ENCODE data around the gene UGDH.

UGDH gene

DNA sequence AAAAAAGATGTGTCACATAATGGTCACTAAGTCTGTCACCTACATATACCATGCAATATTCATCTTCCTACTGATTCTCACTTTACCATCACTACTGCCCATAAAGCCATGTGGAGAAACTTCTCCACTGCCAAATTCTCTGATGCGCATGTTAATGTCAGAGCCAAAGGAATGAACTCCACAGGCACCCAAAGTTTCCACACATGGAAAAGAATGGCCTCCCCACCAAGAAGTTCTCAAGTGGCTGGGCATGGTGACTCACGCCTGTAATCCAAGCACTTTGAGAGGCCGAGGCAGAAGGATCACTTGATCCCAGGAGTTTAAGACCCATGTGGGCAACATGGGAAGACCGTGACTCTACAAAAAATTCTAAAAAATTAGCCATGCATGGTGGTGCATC is 43.8 kb upstream of the UGDH start:
- Histone ChIP-seq H3K4me2 (ENCODE audit: low read length) (no peak overlapping the region), H3K36me3 (ENCODE audit: insufficient read depth, low read length) (peaks cover 2% of the 10 kb centered on the region; the same call in 1 of the 2 replicates), H4K20me1 (ENCODE audit: insufficient read depth, low read length) (no peaks in the 10 kb centered on the region), H3K27ac (ENCODE audit: low read depth, low read length, poor library complexity, severe bottlenecking) (no peak overlapping the region), H3K79me2 (ENCODE audit: insufficient read depth, low read length) (no peaks in the 10 kb centered on the region), H2AFZ (ENCODE audit: low read length) (no peak overlapping the region), H3K27me3 (ENCODE audit: insufficient read depth, low read length) (no peaks in the 10 kb centered on the region), H3K9ac (ENCODE audit: low read length) (no peak overlapping the region), H3K9me3 (ENCODE audit: low read length) (peaks cover 2% of the 10 kb centered on the region; the same call in 1 of the 2 replicates), H3F3A (ENCODE audit: insufficient read depth, low read length) (no peaks in the 10 kb centered on the region; the same call in 1 of the 2 replicates), H3K4me1 (ENCODE audit: insufficient read depth, low read length, severe bottlenecking) (peaks cover 20% of the 10 kb centered on the region), H3K9me2 (ENCODE audit: low read depth, low read length) (no peaks in the 10 kb centered on the region), H3K4me3 (ENCODE audit: low read depth, low read length, poor library complexity, severe bottlenecking) (no peak overlapping the region)
- TF ChIP-seq, protein P1, sequence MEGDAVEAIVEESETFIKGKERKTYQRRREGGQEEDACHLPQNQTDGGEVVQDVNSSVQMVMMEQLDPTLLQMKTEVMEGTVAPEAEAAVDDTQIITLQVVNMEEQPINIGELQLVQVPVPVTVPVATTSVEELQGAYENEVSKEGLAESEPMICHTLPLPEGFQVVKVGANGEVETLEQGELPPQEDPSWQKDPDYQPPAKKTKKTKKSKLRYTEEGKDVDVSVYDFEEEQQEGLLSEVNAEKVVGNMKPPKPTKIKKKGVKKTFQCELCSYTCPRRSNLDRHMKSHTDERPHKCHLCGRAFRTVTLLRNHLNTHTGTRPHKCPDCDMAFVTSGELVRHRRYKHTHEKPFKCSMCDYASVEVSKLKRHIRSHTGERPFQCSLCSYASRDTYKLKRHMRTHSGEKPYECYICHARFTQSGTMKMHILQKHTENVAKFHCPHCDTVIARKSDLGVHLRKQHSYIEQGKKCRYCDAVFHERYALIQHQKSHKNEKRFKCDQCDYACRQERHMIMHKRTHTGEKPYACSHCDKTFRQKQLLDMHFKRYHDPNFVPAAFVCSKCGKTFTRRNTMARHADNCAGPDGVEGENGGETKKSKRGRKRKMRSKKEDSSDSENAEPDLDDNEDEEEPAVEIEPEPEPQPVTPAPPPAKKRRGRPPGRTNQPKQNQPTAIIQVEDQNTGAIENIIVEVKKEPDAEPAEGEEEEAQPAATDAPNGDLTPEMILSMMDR (IDR thresholded peaks at IDR 0.05; ENCODE audit: low read length), result no peak

DNA sequence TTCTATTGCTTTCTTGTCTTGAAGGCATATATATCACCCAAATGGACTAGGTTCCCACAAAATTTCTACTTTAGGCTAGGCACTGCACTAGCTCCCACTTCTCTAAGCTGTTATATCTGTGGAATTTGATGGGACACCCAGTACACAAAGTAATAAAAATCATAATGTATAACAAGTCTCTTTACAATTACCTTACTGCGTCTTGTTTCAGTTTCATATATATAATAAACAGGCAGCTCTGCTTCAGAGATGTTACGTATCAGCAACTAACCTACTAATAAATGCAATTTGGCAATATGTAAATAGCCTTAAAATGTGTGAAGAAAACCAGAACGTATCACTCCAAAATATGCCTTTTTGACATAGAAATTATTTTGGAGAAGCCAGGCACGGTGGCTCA is 42.0 kb upstream of the UGDH start:
- no peak overlapping the region for H3K27ac ChIP-seq (ENCODE audit: low read depth, low read length, poor library complexity, severe bottlenecking)
- H3K36me3 ChIP-seq (ENCODE audit: insufficient read depth, low read length), result peaks cover 19% of the 10 kb centered on the region
- no peaks in the 10 kb centered on the region for H3K79me2 ChIP-seq (ENCODE audit: insufficient read depth, low read length)
- no peaks in the 10 kb centered on the region for H4K20me1 ChIP-seq (ENCODE audit: insufficient read depth, low read length)
- H3K4me3 ChIP-seq (ENCODE audit: low read depth, low read length, poor library complexity, severe bottlenecking), result peak overlapping the region; percentile 14
- no peaks in the 10 kb centered on the region; the same call in 1 of the 2 replicates for H3F3A ChIP-seq (ENCODE audit: insufficient read depth, low read length)
- peak overlapping the region; percentile 37 for H3K9ac ChIP-seq (ENCODE audit: low read length)
- no peaks in the 10 kb centered on the region for H3K27me3 ChIP-seq (ENCODE audit: insufficient read depth, low read length)
- no peaks in the 10 kb centered on the region for H3K9me2 ChIP-seq (ENCODE audit: low read depth, low read length)
- H3K9me3 ChIP-seq (ENCODE audit: low read length), result peaks cover 11% of the 10 kb centered on the region
- H3K4me1 ChIP-seq (ENCODE audit: insufficient read depth, low read length, severe bottlenecking), result peaks cover 14% of the 10 kb centered on the region
- H3K4me2 ChIP-seq (ENCODE audit: low read length), result peak overlapping the region; percentile 47
- peak overlapping the region; percentile 93 for H2AFZ ChIP-seq (ENCODE audit: low read length)
- no peak for TF ChIP-seq EZH2 (IDR thresholded peaks at IDR 0.05; ENCODE audit: borderline replicate concordance, low read length)

DNA sequence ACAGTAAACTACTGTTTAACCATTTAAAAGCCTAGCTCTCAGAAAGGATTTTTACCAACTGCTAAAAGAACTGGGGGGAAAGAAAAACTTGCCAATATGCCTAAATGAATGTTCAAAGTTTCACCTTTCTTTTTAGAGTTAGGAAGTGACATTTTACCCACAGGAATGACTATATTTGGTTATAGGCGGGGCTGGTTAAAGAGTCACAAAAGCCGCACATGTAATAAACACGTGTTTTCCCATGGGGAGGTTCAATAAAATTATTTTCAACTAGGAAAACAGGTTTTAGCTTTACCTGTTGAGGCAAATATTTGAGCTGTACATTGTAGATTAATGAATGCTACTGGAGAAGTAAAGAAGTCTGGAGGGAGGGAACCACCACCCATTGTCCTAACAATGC is 41.6 kb upstream of the UGDH start:
- no peaks in the 10 kb centered on the region for H3K27me3 ChIP-seq (ENCODE audit: insufficient read depth, low read length)
- H3K9me3 ChIP-seq (ENCODE audit: low read length), result peaks cover 11% of the 10 kb centered on the region
- peaks cover 19% of the 10 kb centered on the region for H3K36me3 ChIP-seq (ENCODE audit: insufficient read depth, low read length)
- H3K4me3 ChIP-seq (ENCODE audit: low read depth, low read length, poor library complexity, severe bottlenecking), result peak overlapping the region; percentile 14
- peak overlapping the region; percentile 47 for H3K4me2 ChIP-seq (ENCODE audit: low read length)
- H3K9ac ChIP-seq (ENCODE audit: low read length), result peak overlapping the region; percentile 37
- H2AFZ ChIP-seq (ENCODE audit: low read length), result peak overlapping the region; percentile 93
- TF ChIP-seq, protein P1 (IDR thresholded peaks at IDR 0.05; ENCODE audit: low read length), result no peak
- no peak for TF ChIP-seq EZH2 (IDR thresholded peaks at IDR 0.05; ENCODE audit: borderline replicate concordance, low read length)
- no peaks in the 10 kb centered on the region for H4K20me1 ChIP-seq (ENCODE audit: insufficient read depth, low read length)
- H3F3A ChIP-seq (ENCODE audit: insufficient read depth, low read length), result no peaks in the 10 kb centered on the region; the same call in 1 of the 2 replicates
- no peak overlapping the region for H3K27ac ChIP-seq (ENCODE audit: low read depth, low read length, poor library complexity, severe bottlenecking)
- peaks cover 14% of the 10 kb centered on the region for H3K4me1 ChIP-seq (ENCODE audit: insufficient read depth, low read length, severe bottlenecking)
- H3K9me2 ChIP-seq (ENCODE audit: low read depth, low read length), result no peaks in the 10 kb centered on the region
- no peaks in the 10 kb centered on the region for H3K79me2 ChIP-seq (ENCODE audit: insufficient read depth, low read length)

DNA sequence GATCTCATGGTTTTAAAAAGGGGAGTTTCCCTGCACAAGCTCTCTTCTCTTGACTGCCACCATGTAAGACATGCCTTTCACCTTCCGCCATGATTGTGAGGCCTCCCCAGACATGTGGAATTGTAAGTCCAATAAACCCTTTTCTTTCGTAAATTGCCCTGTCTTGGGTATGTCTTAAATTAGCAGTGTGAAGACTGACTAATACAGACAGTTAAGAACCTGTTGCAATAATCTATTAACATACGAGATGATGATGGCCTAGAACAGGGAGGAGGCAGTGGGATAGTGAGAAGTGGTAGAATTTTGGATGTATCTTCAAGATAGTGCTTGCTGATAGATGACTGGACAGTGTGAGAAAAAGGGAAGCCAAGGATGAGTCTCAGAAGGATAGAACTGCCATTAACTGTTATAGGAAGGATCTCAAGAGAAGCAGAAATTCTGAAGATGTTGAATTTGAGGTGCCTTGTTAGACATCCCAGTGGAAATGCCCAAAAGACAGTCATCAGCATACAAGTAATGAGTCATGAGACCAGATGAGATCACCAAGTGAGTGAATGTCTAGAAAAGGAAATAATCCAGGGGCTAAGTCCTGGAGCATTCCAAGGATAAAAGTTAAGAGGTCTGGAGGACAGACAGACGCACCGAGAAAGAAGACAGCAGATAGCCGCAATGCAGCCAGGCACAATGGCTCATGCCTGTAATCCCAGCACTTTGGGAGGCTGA is 38.8 kb upstream of the UGDH start:
- Histone ChIP-seq H3K9ac (ENCODE audit: low read length) (no peak overlapping the region), H3K36me3 (ENCODE audit: insufficient read depth, low read length) (peaks cover 19% of the 10 kb centered on the region), H4K20me1 (ENCODE audit: insufficient read depth, low read length) (no peaks in the 10 kb centered on the region), H3K4me3 (ENCODE audit: low read depth, low read length, poor library complexity, severe bottlenecking) (no peak overlapping the region), H3K4me1 (ENCODE audit: insufficient read depth, low read length, severe bottlenecking) (peaks cover 14% of the 10 kb centered on the region), H3K79me2 (ENCODE audit: insufficient read depth, low read length) (no peaks in the 10 kb centered on the region), H3K27ac (ENCODE audit: low read depth, low read length, poor library complexity, severe bottlenecking) (no peak overlapping the region), H3K4me2 (ENCODE audit: low read length) (no peak overlapping the region), H3K27me3 (ENCODE audit: insufficient read depth, low read length) (no peaks in the 10 kb centered on the region), H3K9me2 (ENCODE audit: low read depth, low read length) (no peaks in the 10 kb centered on the region), H3F3A (ENCODE audit: insufficient read depth, low read length) (no peaks in the 10 kb centered on the region; the same call in 1 of the 2 replicates), H2AFZ (ENCODE audit: low read length) (no peak overlapping the region), H3K9me3 (ENCODE audit: low read length) (peaks cover 11% of the 10 kb centered on the region)
- no peak for TF ChIP-seq EZH2 (IDR thresholded peaks at IDR 0.05; ENCODE audit: borderline replicate concordance, low read length)
- TF ChIP-seq, protein P1 (IDR thresholded peaks at IDR 0.05; ENCODE audit: low read length), result no peak

All from OCI-LY1 (cell line).